ENCODE data around the gene IQGAP2.

Gene IQGAP2

GRCh38 chr5:76476474-76477038, 73.5 kb downstream of the IQGAP2 start:
- DNase-seq (ENCODE audit: low spot score): no peak

GRCh38 chr5:76477061-76477460, 74.0 kb downstream of the IQGAP2 start:
- no peak for DNase-seq (ENCODE audit: low spot score)

- DNase-seq (ENCODE audit: low spot score): no peak
Measured at GRCh38 chr5:76477571-76477970, 74.5 kb downstream of the IQGAP2 start.

GRCh38 chr5:76479281-76479680, 76.2 kb downstream of the IQGAP2 start:
- no peak for DNase-seq (ENCODE audit: low spot score)

GRCh38 chr5:76479973-76480667, 77.0 kb downstream of the IQGAP2 start:
- DNase-seq (ENCODE audit: low spot score): no peak

- no peak for DNase-seq (ENCODE audit: low spot score)
Measured at GRCh38 chr5:76482984-76483383, 79.9 kb downstream of the IQGAP2 start.

GRCh38 chr5:76483433-76483832, 80.3 kb downstream of the IQGAP2 start:
- no peak for DNase-seq (ENCODE audit: low spot score)

- DNase-seq (ENCODE audit: low spot score): no peak
Measured at GRCh38 chr5:76483881-76484280, 80.8 kb downstream of the IQGAP2 start.

- no peak for DNase-seq (ENCODE audit: low spot score)
Measured at GRCh38 chr5:76485511-76485910, 82.4 kb downstream of the IQGAP2 start.

GRCh38 chr5:76487386-76487785, 84.3 kb downstream of the IQGAP2 start:
- DNase-seq (ENCODE audit: low spot score): no peak

- DNase-seq (ENCODE audit: low spot score): no peak
Measured at GRCh38 chr5:76487821-76488220, 84.7 kb downstream of the IQGAP2 start.

GRCh38 chr5:76488969-76489368, 85.9 kb downstream of the IQGAP2 start:
- no peak for DNase-seq (ENCODE audit: low spot score)

- DNase-seq (ENCODE audit: low spot score): no peak
Measured at GRCh38 chr5:76489877-76490688, 87.0 kb downstream of the IQGAP2 start.

- no peak for DNase-seq (ENCODE audit: low spot score)
Measured at GRCh38 chr5:76490960-76491359, 87.9 kb downstream of the IQGAP2 start.

- DNase-seq (ENCODE audit: low spot score): no peak
Measured at GRCh38 chr5:76492819-76493189, 89.7 kb downstream of the IQGAP2 start.

- DNase-seq (ENCODE audit: low spot score): no peak
Measured at GRCh38 chr5:76493190-76493837, 90.2 kb downstream of the IQGAP2 start.

GRCh38 chr5:76494201-76494600, 91.1 kb downstream of the IQGAP2 start:
- no peak for DNase-seq (ENCODE audit: low spot score)

- DNase-seq (ENCODE audit: low spot score): no peak
Measured at GRCh38 chr5:76495870-76496269, 92.8 kb downstream of the IQGAP2 start.

GRCh38 chr5:76497065-76497460, 94.0 kb downstream of the IQGAP2 start:
- DNase-seq (ENCODE audit: low spot score): no peak

GRCh38 chr5:76497986-76498717, 95.1 kb downstream of the IQGAP2 start:
- DNase-seq (ENCODE audit: low spot score): no peak

- no peak for DNase-seq (ENCODE audit: low spot score)
Measured at GRCh38 chr5:76499507-76500161, 96.5 kb downstream of the IQGAP2 start.
